Nephron progenitor cell (in vitro differentiated cells): ENCODE results near the gene TRAPPC3.

Experiments
- DNase-seq: peaks from one replicate; pipeline ENCODE4 v3.0.0; 2021
- H3K27ac Mint-ChIP-seq: 2 replicates; pipeline ENCODE4 v1.8.0; 2021; ENCODE audit warnings: mild to moderate bottlenecking, moderate library complexity, mixed read lengths
- H3K27me3 Mint-ChIP-seq: 2 replicates; pipeline ENCODE4 v1.8.0; 2021; ENCODE audit warnings: mild to moderate bottlenecking, low read depth, mixed read lengths; ENCODE audit not compliant: poor library complexity
- H3K36me3 Mint-ChIP-seq: 2 replicates; pipeline ENCODE4 v1.8.0; 2021; ENCODE audit warnings: low read depth, mixed read lengths
- H3K4me1 Mint-ChIP-seq: 2 replicates; pipeline ENCODE4 v1.8.0; 2021; ENCODE audit warnings: mixed read lengths
- H3K4me3 Mint-ChIP-seq: 2 replicates; pipeline ENCODE4 v1.8.0; 2021; ENCODE audit warnings: mild to moderate bottlenecking, moderate library complexity, mixed read lengths
- H3K9me3 Mint-ChIP-seq: 2 replicates; pipeline ENCODE4 v1.8.0; 2021; ENCODE audit warnings: mild to moderate bottlenecking, moderate library complexity, mixed read lengths
- TF ChIP-seq, protein P1 (sequence below): fragments of 200-600 bp; sonication (generic); IDR thresholded peaks from 2 replicates; pipeline ENCODE4 v1.5.0; 2021; ENCODE audit warnings: antibody characterized with exemption

Gene TRAPPC3

DNA sequence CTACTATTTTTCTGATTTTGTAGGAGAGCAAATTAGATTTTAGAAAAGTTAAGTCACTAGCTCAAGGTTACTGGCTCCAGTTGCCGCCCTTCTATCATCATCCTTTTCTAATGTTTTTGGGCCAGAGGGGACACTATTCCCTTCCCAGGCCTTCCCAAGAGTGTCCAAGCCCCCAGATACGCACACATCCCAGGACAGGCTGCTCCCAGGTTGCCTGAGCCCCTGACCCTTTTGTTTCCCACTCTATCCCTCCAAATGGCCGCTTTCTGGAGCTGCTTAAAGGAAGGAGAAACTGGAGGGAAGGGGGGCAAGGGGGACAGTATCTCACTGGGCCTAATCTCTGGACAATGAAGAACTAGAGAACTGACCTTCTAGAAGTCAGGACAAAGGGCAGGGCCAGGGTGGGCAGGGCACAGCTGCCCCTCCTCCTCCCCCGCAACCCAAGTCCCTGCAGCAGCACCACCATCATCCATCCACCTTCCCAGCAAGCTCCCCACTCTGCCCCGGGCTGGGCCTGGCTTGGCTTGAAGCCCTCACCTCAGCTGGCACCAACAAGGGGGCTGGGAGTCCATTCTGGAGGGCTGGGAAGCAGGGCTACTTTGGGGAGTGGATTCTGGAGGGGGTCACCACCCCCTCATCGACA is 5.6 kb upstream of the TRAPPC3 start:
- Mint-ChIP-seq H3K27ac (peak overlapping the region; percentile 76), H3K36me3 (peaks cover 13% of the 10 kb centered on the region), H3K9me3 (no peaks in the 10 kb centered on the region), H3K4me3 (peak overlapping the region; percentile 81), H3K27me3 (peaks cover 2% of the 10 kb centered on the region), H3K4me1 (peaks cover 81% of the 10 kb centered on the region)
- TF ChIP-seq, protein P1, sequence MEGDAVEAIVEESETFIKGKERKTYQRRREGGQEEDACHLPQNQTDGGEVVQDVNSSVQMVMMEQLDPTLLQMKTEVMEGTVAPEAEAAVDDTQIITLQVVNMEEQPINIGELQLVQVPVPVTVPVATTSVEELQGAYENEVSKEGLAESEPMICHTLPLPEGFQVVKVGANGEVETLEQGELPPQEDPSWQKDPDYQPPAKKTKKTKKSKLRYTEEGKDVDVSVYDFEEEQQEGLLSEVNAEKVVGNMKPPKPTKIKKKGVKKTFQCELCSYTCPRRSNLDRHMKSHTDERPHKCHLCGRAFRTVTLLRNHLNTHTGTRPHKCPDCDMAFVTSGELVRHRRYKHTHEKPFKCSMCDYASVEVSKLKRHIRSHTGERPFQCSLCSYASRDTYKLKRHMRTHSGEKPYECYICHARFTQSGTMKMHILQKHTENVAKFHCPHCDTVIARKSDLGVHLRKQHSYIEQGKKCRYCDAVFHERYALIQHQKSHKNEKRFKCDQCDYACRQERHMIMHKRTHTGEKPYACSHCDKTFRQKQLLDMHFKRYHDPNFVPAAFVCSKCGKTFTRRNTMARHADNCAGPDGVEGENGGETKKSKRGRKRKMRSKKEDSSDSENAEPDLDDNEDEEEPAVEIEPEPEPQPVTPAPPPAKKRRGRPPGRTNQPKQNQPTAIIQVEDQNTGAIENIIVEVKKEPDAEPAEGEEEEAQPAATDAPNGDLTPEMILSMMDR: no peak
- peak; percentile 38 for DNase-seq

DNA sequence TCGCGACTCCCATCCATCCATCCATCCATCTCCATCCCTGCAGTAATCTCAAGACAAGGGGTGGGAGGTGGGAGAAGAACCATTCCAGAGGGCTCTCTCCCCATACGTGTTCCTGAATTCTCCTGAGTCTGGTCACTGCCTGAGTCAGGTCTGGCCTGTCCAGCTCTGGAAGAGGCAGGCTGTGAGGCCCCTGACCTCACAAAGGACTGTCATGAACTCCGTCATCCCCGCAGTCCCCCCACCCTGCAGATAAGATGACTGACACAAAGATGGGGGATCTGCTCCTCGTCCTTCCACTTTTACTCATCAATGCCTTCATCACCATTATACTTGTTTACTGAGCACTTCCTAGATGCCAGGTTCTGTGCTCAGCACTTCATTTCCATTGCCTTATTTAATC is 5.0 kb upstream of the TRAPPC3 start:
- peaks cover 2% of the 10 kb centered on the region for H3K27me3 Mint-ChIP-seq
- peaks cover 9% of the 10 kb centered on the region for H3K36me3 Mint-ChIP-seq
- H3K4me3 Mint-ChIP-seq: peak overlapping the region; percentile 81
- no peak for DNase-seq
- peaks cover 81% of the 10 kb centered on the region for H3K4me1 Mint-ChIP-seq
- H3K27ac Mint-ChIP-seq: peak overlapping the region; percentile 76
- TF ChIP-seq, protein P1: no peak
- H3K9me3 Mint-ChIP-seq: no peaks in the 10 kb centered on the region

DNA sequence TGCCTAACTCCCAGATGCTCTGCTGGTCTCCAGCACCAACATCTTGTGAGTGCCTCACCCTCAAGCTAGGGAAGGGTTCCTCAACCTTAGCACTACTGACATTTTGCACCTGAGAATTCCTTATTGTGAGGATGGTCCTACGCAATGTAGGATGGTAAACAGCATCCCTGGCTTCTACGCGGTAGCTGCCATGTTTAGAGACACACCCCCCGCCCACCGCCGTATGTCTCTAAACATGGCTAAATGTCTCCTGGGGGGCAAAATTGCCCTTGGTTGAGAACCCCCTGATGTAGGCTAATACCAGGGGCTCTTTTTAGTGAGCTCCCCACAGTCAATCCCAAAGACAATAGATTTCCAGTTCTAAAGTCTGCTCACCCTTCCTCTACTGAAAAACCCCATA is 4.2 kb upstream of the TRAPPC3 start:
- Mint-ChIP-seq H3K27me3 (peaks cover 2% of the 10 kb centered on the region), H3K27ac (no peak overlapping the region), H3K4me3 (peak overlapping the region; percentile 34), H3K4me1 (peaks cover 81% of the 10 kb centered on the region), H3K9me3 (no peaks in the 10 kb centered on the region), H3K36me3 (peaks cover 5% of the 10 kb centered on the region)
- no peak for DNase-seq
- TF ChIP-seq, protein P1: no peak

DNA sequence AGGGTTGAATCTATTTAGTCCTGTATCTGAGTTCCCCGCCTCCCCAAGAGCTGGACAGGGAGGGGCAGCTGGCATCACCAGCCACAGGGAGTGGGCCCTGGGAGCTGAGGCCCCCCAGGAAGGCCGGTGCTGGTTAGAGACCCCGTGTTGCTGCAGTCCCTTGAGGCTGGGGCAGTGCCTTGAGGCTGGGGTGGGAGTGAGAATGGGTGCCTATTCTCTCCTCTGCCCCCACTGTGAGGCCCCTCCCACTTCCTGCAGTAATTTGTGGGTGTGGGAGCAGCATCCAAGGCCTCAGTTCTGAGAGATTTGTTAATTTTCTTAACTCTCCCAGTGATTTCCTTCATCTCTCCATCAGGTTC is 2.5 kb upstream of the TRAPPC3 start:
- TF ChIP-seq, protein P1: no peak
- H3K4me1 Mint-ChIP-seq: peaks cover 75% of the 10 kb centered on the region
- H3K9me3 Mint-ChIP-seq: peaks cover 12% of the 10 kb centered on the region
- peak overlapping the region; percentile 69 for H3K27ac Mint-ChIP-seq
- H3K4me3 Mint-ChIP-seq: no peak overlapping the region
- H3K27me3 Mint-ChIP-seq: peaks cover 9% of the 10 kb centered on the region
- no peak for DNase-seq
- peaks cover 11% of the 10 kb centered on the region for H3K36me3 Mint-ChIP-seq

- H3K27me3 Mint-ChIP-seq: peaks cover 9% of the 10 kb centered on the region
- H3K27ac Mint-ChIP-seq: peak overlapping the region; percentile 94
- no peak for DNase-seq
- peaks cover 13% of the 10 kb centered on the region for H3K9me3 Mint-ChIP-seq
- peaks cover 15% of the 10 kb centered on the region for H3K36me3 Mint-ChIP-seq
- H3K4me1 Mint-ChIP-seq: peaks cover 75% of the 10 kb centered on the region
- TF ChIP-seq, protein P1: no peak
- peak overlapping the region; percentile 54 for H3K4me3 Mint-ChIP-seq
Observed at GRCh38 chr1:36151134-36151844, 2.0 kb upstream of the TRAPPC3 start.
